Measurements from ENCODE around the gene HAUS7. TPM values are rescaled to one million over a fixed set of nuclear protein-coding genes. Genes with fewer than 3 reads are reported as not detected.

The HAUS7 gene
- total RNA-seq, 4 donors from 2014 or later: 7.0 to 34.8 (median 12.4) TPM

- H3K36me3 ChIP-seq: no peaks in the 10 kb centered on the region
- 95% methylated on average over 15 of the region's 16 CpGs; no CpG with 5 or more reads in 1 of the 2 donors for WGBS, 2 donors (ENCODE audit: low coverage in 1 of 2)
- H3K4me1 ChIP-seq: no peaks in the 10 kb centered on the region
- no peaks in the 10 kb centered on the region for H3K27me3 ChIP-seq
- DNase-seq: no peak
- H3K4me3 ChIP-seq: no peak overlapping the region
- TF ChIP-seq POLR2A (IDR thresholded peaks at IDR 0.05): no peak
- no peak for TF ChIP-seq CTCF (IDR thresholded peaks at IDR 0.05)
- TF ChIP-seq POLR2AphosphoS5 (IDR thresholded peaks at IDR 0.05): no peak
- no peak for TF ChIP-seq EP300 (IDR thresholded peaks at IDR 0.05; ENCODE audit: low read depth)
- intact Hi-C loops (cut with DNase I; ENCODE audit: low total_unique reads) (no loop called here), in situ Hi-C loops (cut with MboI; ENCODE audit: low pct_ligation_motif_present in 1 of 4, low pct_unique_long_range_greater_than_20kb in 1 of 4, low sequenced_read_pairs in 3 of 4) (no loop called here)
- no peak overlapping the region for H3K27ac ChIP-seq
- no peaks in the 10 kb centered on the region for H3K9me3 ChIP-seq
These were observed 15.3 kb downstream of the HAUS7 start for GRCh38 chrX:153454901-153455550.

- Histone ChIP-seq H3K4me3 (no peak overlapping the region), H3K36me3 (no peaks in the 10 kb centered on the region), H3K4me1 (no peaks in the 10 kb centered on the region), H3K9me3 (no peaks in the 10 kb centered on the region), H3K27me3 (no peaks in the 10 kb centered on the region), H3K27ac (no peak overlapping the region)
- DNase-seq: no peak
- TF ChIP-seq POLR2AphosphoS5 (IDR thresholded peaks at IDR 0.05): no peak
- no peak for TF ChIP-seq POLR2A (IDR thresholded peaks at IDR 0.05)
- in situ Hi-C loops (cut with MboI; ENCODE audit: low pct_ligation_motif_present in 1 of 4, low pct_unique_long_range_greater_than_20kb in 1 of 4, low sequenced_read_pairs in 3 of 4) (no loop called here), intact Hi-C loops (cut with DNase I; ENCODE audit: low total_unique reads) (no loop called here)
- 93% methylated on average over 8 of the region's 8 CpGs; no CpG with 5 or more reads in 1 of the 2 donors for WGBS, 2 donors (ENCODE audit: low coverage in 1 of 2)
These were observed 19.5 kb downstream of the HAUS7 start for GRCh38 chrX:153450949-153451277.

GRCh38 chrX:153450114-153450948 is 20.0 kb downstream of the HAUS7 start:
- in situ Hi-C loops (cut with MboI; ENCODE audit: low pct_ligation_motif_present in 1 of 4, low pct_unique_long_range_greater_than_20kb in 1 of 4, low sequenced_read_pairs in 3 of 4): no loop called here
- Histone ChIP-seq H3K9me3 (no peaks in the 10 kb centered on the region), H3K36me3 (no peaks in the 10 kb centered on the region), H3K27me3 (no peaks in the 10 kb centered on the region), H3K4me3 (no peak overlapping the region), H3K27ac (no peak overlapping the region), H3K4me1 (no peaks in the 10 kb centered on the region)
- intact Hi-C loops (cut with DNase I; ENCODE audit: low total_unique reads): no loop called here
- TF ChIP-seq POLR2AphosphoS5 (IDR thresholded peaks at IDR 0.05): no peak
- no peak for TF ChIP-seq EP300 (IDR thresholded peaks at IDR 0.05; ENCODE audit: low read depth)
- no peak for TF ChIP-seq CTCF (IDR thresholded peaks at IDR 0.05)
- TF ChIP-seq POLR2A (IDR thresholded peaks at IDR 0.05): no peak
- no peak for DNase-seq
- 86% methylated on average over 26 of the region's 26 CpGs; no CpG with 5 or more reads in 1 of the 2 donors for WGBS, 2 donors (ENCODE audit: low coverage in 1 of 2)

GRCh38 chrX:153449368-153450113 is 20.8 kb downstream of the HAUS7 start:
- no peak overlapping the region for H3K27ac ChIP-seq
- no peaks in the 10 kb centered on the region for H3K27me3 ChIP-seq
- TF ChIP-seq CTCF (IDR thresholded peaks at IDR 0.05) (no peak), POLR2A (IDR thresholded peaks at IDR 0.05) (no peak), POLR2AphosphoS5 (IDR thresholded peaks at IDR 0.05) (no peak), EP300 (IDR thresholded peaks at IDR 0.05; ENCODE audit: low read depth) (no peak)
- no peaks in the 10 kb centered on the region for H3K36me3 ChIP-seq
- intact Hi-C loops (cut with DNase I; ENCODE audit: low total_unique reads): no loop called here
- 74 to 100% methylated on average over 1 to 11 of the region's 15 CpGs for WGBS, 2 donors (ENCODE audit: low coverage in 1 of 2)
- H3K4me3 ChIP-seq: no peak overlapping the region
- DNase-seq: no peak
- in situ Hi-C loops (cut with MboI; ENCODE audit: low pct_ligation_motif_present in 1 of 4, low pct_unique_long_range_greater_than_20kb in 1 of 4, low sequenced_read_pairs in 3 of 4): no loop called here
- no peaks in the 10 kb centered on the region for H3K4me1 ChIP-seq
- no peaks in the 10 kb centered on the region for H3K9me3 ChIP-seq

Measured in transverse colon (tissue), 4 donors.